DMS153 treated with DMSO at 0.1 percent for 48 hours (cell line): ENCODE results near the gene FAM78B.

Source experiments
- DNase-seq: peaks from one replicate; lab custom pipeline; 2025; ENCODE audit not compliant: unreplicated experiment; lab: John Stamatoyannopoulos, UW

The FAM78B gene, protein sequence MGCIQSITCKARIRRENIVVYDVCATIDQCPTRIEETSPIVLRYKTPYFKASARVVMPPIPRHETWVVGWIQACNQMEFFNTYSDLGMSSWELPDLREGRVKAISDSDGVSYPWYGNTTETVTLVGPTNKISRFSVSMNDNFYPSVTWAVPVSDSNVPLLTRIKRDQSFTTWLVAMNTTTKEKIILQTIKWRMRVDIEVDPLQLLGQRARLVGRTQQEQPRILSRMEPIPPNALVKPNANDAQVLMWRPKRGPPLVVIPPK

DNA sequence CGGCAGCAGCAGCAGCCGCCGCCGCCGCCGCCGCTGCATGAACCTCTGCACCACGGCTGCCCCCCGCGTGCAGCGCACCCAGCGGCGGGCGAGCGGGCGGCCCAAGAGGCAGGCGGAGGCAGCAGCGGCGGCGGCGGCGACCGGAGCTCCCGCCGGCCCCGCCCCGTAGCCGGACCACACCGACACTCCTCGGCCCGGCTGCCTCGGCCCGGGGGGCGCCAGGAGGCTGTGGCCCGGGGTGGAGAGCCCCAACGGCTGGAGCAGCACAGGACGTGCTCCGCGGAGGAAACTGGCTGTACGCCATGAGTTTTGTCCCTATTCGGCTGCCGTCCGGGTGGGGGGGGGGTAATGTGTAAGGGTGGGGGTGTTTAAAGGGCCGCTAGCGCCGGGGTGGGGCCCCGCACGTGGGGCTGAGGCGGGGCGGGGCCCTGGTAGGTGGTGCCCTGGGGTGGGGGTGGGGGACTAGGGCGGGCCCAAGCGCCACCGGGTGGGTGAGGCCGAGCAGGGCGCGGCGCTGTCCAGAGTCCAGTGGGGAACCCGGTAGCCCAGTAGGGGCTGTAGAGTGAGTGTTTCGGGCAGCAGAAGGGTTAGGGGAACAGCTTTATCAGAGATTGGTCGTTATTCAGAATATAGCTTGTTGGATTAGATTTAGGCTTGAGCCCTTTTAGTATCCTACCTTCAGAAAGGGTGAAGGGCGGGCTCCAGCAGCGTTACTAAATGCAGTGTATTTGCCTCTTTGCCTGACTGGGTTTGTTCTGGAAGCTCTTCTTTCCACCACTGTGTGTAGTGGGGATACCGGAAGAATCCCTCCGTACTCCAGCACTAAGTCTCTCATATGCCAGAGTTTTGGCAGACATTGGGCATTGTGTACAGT lies at the start of gene FAM78B:
Gene FAM78B (minus strand): TSS at position 304 of the 874 bp plus-strand sequence. CDS start 753 bp downstream, outside the sequence.
- peak; percentile 53 for DNase-seq

DNA sequence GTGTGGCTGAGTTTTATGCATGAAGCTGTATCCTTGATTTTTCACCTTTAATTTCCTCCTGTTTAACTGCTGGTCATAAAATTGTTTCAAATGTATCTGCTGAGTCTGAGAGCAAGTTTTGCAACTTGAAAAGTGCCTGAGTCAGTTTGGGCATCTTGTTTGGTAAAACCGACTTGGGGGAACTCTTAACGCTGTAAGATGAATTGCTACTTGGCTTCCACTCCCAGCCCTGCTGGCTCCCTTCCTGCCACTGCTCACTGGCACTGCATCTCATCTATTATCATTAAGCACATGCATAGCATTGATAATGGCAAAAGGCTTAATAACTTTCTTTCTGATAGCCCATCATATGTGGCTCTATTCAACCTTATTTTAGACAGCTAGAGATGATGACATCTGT lies 35.7 kb upstream of the FAM78B start:
- no peak for DNase-seq

DNA sequence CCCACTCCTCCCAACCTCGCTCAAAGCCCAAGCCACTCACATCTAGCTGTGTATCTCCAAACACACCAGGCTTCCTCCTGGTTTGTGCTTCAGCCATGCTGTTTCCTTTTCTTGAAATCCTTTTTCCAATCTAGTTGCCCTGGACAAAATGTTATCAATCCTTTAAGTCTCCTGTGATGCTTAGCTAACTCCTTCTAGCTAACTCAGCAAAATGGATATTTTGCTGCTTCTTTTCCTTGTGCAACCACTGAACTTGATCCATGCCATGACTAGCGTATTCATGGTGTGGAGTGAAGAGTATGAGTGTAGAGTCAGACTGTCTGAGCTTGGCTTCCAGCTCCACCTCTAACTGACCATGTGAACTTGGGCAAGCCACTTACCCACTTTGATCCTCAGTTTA lies 33.9 kb upstream of the FAM78B start:
- no peak for DNase-seq

DNA sequence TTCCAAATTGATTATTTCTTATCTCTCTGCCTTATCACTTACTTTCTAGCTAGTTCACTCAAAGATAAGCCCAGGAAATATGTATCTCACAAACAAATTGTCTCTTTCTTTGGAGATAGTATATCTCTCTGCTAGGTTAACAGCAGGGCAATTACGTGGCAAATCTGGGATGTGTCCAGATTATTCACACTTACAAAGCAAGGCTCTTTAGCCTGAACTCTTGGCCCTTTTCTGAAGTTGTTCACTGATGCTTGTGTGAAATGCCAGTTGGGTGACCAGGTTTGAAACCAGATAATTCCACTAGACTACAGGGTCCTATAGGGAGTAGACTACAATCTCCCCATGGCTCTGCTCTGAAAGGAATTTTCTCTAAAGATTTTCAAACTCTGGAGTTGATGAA lies 30.8 kb upstream of the FAM78B start:
- DNase-seq, result no peak

DNA sequence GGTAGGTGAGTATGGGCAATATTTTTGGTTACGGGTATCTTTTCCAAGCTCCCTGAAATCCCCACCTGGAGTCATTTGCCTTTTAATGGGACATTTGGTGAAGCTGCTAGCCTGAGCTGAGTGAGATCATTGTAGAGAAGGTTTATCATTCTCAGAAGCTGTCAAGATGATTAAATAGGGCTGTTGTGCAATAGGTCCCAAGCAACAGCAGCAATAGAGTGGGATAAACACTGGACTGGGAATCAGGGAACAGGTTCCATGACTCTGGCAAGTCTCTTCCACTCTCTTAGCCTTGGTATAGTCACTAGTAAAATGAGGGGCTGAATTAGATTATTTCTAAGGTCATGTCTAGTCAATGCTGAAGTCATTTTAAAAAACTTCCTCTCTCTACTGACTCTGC lies 30.3 kb upstream of the FAM78B start:
- no peak for DNase-seq

DNA sequence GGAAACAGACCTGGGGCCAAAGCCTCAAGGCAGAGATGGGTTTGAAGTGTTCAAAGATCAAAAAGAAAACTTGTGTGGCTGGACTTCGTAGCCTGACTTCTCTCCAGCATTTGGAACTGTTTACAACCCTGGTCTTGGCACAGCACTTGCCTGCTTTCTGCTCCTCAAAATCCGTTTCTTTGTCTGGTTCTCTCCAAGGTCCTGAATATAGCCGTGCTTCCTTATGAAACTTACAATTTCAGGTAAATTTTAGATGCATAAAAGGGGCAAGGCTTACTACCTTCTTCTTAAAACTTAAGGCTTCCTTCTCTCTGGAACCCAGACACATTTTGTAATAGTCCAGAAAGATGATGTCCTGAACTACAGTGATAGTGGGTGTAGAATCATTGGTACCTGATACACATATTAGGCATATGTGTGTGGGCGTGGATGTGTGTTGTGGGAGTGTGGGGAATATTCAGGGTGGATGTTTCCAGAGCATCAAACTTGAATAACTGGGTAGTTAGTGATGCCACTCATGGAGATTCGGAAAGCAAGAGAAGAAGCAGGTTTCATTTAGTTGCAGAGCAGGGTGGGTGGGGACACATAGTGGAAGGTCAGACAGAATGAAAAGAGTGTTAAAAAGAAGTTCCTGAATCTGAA lies 26.4 kb upstream of the FAM78B start:
- no peak for DNase-seq

DNA sequence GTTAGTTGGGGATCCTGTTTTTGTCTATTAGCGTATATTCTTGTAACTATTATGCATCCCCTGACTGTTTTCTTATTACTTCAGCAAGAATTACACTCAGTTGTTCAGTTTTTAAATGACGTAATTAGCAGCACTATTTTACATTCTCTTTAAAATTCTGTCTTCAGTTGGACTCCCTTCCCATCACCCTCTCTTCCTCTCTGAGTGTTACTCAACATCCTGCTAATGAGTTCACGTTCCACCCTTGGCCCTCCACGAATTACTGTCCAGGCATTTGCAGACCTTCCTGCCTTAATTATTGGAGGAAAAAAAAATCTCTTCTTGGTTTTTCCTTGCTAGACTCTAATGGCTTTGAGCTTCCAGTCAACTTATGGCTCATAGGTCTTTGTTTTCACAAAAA lies 23.6 kb upstream of the FAM78B start:
- no peak for DNase-seq

DNA sequence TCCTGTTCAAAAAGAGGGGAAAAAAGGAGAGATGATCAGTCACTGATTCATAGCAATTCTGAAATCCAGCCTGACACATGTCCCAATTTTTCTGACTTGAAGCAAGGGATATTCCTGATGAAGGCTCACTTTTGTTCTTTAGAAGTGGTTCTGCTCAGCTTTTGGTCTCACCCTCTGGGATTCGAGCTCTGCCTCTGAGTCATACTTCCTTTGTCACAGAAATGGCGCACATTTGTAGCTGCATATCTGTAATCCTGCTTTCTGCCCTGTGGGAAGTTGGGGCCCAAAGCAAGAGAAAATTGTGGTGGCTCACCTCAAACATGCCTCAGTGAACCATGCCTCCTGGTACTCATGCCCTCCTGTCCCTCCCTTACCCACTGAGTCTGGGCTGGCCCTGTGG lies 22.3 kb upstream of the FAM78B start:
- DNase-seq, result no peak

DNA sequence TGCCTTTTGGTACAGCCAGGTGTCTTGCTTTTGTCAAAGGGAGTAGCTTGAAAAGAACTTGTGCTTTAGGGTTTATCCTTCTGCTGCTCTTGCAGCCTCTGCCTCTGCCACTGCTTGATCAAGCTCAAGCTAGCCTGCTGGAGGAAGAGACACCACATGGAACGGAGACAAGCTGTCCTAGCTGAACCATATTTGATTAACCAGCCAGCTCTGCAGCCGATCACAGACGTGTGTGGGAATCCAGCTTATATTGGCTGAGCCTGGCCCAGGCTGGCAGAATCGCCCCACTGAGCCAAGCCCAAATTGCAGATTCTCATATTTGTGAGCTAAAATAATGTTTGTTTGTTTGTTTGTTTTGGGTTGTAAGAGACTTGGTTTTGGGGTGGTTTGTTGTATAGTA lies 18.7 kb upstream of the FAM78B start:
- DNase-seq, result no peak

DNA sequence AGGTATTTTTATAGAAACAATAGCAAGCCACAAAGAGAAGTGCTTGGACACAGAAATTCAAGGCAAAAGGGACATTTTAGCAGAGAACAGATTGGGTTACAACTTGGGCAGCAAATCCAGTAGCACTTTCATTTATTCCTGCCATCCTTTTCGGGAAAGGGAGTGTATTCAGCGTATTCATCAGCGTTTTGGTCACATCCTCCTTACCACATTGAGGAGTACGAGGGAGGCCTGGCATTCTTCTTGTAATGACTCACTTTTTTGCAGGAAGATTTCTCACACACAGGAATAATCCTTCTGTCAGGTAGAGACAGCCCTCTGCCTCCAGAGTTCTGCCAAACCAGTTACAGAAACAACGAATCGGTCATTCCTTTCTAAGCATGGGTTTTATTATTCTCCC lies 18.1 kb upstream of the FAM78B start:
- DNase-seq, result no peak

DNA sequence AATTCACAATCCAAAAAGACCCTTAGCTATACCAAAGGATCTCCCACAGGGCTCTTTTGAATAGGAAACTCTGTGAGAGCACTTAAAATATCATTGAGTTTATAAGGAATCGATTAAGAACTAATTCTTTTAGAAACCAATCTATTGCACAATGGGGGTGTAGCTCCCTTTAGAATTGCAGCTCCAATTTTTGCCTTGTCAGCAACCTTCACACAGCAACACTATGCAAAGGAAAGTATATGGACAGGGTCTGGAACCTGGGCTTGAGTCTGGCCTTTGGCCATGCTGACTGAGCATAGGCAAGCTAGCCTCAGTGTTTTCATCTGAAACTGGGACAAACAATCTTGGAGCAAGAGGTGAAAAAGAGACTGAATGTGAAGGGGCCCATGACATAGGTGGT lies 17.2 kb upstream of the FAM78B start:
- DNase-seq, result no peak

DNA sequence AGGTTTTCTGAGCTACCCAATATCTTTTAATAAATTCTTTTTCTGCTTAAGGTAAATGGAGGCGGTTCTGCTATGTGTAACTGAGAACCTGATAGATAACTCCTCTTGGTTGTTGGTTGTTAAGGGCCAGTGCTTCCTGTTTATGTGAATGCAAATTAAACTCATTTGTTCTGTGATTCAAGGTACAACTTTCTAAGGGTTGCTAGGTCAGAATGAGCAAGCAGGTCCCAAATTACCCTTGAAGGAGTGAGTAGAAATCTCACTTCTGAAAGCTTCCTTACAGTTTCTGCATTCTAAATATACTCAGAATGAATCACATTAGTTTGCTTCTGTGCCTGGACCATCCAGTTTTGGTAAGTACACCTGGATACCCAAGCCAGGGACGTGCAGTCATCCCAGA lies 15.5 kb upstream of the FAM78B start:
- no peak for DNase-seq

DNA sequence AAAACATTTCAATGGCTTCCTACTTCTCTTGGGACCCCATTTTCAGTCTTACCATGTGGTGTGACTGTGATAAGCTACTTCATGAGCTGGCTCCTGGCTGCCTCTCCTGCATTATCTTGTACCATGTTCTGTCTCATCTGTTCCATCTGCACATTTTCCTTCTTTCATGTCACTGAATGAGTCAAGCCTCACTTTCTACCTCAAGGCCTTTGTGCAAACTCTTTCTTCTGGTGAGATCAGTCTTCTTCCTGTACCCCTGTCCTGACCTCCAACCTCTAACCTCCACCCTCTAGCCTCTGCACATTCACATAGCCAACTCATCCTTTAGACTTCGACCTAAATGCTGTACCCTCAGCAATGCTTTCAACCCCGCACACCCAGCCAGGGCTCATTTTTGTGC lies 9.6 kb upstream of the FAM78B start:
- DNase-seq, result no peak

DNA sequence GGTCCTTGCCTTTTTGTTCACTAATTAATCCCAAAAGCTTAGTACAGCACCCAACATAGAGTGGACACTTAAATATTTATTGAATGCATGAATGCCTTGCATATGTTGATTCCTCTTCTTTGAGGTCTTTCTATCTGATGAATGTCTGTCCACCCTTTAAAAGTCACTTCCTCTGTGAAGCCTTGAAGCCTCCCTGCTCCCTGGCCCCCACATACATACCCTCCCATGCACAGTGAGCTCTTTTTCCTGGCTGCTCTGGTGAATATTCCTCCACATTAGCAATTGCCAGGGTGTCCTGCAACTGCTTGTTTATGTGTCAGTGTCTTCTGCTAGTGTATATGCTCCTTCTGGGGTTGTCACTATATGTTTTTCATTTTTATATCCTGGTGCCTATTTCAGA lies 8.2 kb upstream of the FAM78B start:
- no peak for DNase-seq

DNA sequence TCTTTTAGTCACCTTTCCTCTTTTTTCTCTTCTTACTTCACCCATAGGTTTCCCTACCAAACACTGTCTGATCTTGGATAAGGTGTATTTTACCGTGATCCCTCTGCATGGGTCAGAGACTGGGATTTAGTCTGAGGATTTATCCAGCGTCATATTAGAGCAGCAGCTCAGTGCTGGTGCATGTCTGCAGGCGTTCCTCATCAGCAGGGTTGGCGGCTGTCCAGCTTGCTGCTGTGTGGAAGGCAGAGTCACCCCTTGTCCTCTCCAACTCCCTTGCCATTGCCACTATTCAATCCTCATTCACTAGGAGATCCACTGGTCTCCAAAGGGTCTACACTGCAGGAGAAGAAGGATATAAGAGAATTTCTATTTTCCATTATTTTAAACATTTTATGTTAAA lies 7.3 kb upstream of the FAM78B start:
- no peak for DNase-seq

DNA sequence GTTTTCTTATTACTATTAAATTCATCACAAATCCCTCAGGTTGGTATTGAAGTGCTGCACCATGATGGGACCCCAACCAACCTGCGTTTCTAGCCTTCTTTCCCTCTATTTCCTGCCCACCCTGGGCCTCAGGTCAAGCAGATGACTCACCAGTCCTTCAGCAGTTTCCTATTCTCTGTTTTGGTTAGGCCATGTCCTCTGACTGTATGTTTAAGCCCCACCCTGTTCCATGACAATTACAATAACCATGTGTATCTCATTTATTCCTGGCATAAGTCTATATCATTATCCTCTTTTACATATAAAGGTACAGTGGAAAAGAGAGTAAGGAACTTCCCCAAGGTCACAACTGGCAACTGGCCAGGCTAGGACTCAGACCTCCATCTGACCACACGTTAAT lies 5.3 kb upstream of the FAM78B start:
- DNase-seq, result no peak

DNA sequence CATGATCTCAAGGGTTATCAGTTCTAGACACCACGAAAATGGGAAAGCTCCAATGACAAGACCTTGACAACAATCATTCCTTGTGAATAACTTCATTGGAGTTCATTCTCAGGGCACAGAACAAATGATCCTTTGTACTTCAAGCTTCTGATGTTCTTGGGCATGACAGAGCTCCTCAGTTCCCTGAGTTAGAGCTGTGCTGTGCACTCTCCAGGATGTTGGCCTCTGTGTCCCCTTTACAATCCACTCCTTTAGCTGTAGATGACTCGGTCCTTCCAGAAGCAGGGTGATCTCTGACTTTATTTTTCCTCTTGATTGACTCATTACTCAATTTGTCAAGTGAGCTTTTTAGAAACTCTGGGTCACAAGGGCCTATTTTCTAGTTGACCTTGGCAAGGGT lies 3.9 kb upstream of the FAM78B start:
- no peak for DNase-seq

DNA sequence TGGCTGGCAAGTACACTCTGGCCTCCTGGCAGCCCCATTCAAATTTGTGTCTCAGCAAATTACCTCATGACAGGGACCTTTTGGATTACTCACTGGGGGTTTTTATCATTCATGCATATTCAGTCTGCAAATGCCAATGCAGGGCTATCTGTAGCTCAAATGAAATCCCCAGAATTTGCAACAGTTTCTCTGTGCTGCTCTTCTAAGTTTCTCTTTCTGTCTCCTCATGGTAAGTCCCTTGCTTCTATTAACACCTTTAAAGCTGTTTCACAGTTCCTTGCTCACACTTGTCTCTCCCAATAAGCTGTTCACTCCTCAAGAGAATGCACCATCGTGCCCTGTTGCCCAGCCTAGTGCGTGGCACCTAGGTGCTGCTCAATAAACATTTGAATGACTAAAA lies 3.3 kb upstream of the FAM78B start:
- no peak for DNase-seq

DNA sequence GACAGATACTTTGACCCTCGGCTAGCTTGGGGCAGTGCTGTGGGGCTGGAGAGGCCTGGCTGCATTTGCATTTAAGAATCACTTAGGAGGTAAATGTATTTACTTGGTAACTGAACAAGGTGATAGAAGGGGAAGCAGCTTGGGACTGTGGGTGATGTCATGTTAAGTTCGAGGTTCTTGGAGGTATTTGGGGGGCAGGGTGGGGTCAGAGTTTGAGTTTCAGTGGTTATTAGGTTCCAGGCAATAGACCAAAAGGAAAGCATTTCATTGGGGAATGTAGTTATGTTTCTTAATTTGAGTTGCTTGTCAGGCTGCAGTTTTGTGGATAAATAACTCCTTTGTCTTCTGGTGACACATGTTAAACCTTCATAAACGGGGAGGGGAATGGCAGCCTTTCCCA lies 2.4 kb upstream of the FAM78B start:
- DNase-seq, result no peak

DNA sequence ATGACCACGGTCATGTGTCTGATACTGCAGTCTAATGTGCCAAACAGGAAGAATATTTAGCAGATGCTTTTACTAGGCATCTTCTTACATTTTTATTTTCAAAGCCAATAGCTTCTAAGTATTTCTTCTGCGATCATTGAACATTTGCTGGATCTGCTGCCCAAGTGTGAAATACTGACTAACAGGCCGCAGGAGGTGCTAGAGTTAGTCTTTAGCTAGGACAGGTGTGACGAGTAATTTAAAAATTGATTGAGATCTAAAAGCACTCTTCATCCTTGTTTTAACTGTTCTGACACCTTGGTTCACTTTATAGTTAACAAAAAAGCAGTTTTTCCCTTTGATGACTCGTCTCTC lies 748 bp upstream of the FAM78B start:
- DNase-seq, result no peak

DNA sequence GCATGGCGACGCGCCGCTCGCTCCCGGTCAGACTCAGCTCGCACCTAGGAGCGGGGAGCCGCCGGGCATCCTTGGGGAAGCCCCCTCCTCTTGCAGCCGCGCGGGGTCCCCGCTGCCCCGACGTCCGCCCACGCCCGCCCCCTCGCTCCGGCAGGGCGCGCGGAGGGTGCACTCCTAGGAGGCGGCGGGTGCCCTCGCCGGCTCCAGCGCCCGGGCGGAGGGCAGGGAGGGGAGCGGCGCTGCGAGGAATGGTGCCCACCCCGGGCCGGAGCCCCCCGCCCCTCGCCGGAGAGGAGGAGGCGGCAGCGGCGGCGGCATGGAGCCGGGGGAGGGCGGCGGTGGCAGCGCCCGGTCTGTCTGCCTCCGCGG lies 488 bp downstream of the FAM78B start:
- no peak for DNase-seq

DNA sequence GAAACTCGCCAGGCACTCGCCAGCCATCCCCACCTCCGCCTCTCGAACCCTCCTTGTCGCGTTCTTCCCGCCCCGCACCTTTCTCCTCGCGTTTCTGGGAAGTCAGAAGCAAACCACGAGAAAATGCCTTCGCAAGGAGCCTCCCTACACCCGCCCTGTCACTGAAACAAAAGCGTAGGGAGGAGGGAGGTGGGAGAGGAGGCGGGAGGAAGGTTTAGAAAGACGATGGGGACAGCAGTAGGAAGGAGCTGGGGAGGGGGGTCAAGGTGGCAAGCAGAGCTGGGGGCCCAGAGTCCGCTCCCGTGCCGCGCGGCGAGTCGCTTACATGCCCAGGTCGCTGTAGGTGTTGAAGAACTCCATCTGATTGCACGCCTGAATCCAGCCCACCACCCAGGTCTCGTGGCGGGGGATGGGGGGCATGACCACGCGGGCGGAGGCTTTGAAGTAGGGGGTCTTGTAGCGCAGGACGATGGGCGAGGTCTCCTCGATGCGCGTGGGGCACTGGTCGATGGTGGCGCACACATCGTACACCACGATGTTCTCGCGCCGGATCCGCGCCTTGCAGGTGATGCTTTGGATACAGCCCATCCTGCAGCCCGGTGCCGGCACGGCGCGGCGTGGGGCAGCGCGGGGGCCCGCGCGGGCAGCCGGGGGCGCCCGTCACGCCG lies 1.0 kb downstream of the FAM78B start:
- DNase-seq, result no peak
